ENCODE data around the gene AURKA.

Gene AURKA

GRCh38 chr20:56392132-56392880, at the start of gene AURKA, which contains the start of gene CSTF1:
Gene AURKA, minus strand, starts transcription at chr20:56392215. Its CDS starts 4,018 bp downstream, at chr20:56388197.
Gene CSTF1, plus strand, starts transcription at chr20:56392645. Its CDS starts 2,908 bp downstream, at chr20:56395553.
- intact Hi-C loops (cut with DNase I) = loop anchor here (2.0 to 5.0 kb wide), 2 partner anchors 35 to 76 kb away; partner anchors contain the start of genes FAM210B and RTF2
- peak; percentile 97 to 100 (median 99) for DNase-seq

GRCh38 chr20:56440346-56441007, 48.5 kb upstream of the AURKA start:
- no peak for DNase-seq
- intact Hi-C loops (cut with DNase I) = no loop called here

DNA sequence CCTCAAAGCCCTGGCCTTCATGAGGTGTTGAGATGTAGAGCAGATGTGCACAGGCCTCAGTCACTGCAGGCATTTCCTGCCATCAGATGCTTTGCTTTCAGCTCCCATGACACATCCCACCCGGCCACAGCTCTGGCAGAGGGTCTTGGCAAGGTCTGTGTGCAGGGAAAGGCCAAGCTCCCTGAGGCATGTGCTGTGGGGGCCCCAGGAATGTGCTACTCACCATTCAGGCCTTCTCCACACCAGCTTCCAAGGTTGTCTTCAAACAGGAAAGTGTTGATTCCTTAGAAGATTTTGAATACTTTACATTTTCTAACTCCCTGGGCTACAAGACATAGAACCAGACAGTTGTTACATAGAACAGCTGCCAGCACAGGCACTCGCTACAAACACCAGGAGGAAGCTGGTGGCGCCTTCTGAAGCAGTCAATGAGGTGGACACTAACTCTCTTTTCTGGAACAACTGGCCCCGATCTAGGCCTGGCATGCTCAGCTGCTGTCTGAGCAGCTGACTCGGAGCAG, 47.8 kb upstream of the AURKA start:
- DNase-seq = no peak
- intact Hi-C loops (cut with DNase I) = no loop called here

DNA sequence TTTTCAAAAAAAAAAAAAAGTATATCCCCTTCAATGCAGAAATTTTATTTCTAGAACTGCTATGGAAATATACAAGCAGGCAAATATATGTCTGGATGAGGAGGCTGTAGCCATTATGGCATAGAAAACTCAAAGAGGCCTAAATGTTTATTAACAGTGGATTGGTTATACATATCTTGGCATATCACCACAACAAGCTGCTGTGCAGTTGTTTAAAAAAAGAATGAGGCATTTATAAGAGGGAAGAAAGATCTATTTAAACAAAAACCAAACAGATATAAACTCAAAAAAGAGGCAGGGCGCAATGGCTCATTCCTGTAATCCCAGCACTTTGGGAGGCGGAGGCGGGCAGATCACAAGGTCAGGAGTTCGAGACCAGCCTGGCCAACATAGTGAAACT, 46.3 kb upstream of the AURKA start:
- no peak for DNase-seq
- intact Hi-C loops (cut with DNase I) = no loop called here

- DNase-seq = no peak
- intact Hi-C loops (cut with DNase I) = no loop called here
Measured at GRCh38 chr20:56437196-56437960, 45.4 kb upstream of the AURKA start.

DNA sequence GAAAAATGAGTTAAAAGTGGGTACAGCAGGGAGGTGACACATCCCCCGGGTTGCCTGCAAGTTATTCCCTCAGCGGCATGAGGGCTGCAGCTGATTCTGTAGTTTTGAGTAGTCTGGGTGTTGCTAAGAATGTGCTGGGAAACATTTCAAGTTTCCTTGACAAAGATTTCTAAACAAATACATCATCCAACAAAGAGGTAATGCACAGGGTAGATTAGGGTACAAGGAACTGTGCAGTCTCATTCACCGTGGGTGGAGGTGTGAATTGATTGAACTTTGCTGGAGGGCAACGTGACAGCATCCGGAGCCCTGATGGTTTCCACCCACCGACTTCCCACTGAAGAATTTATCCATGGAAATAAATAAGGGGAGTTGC, 41.9 kb upstream of the AURKA start:
- no peak for DNase-seq
- intact Hi-C loops (cut with DNase I) = no loop called here

GRCh38 chr20:56433221-56433879, 41.3 kb upstream of the AURKA start:
- no peak for DNase-seq
- intact Hi-C loops (cut with DNase I) = no loop called here

GRCh38 chr20:56431471-56431870, 39.5 kb upstream of the AURKA start:
- DNase-seq = no peak
- intact Hi-C loops (cut with DNase I) = no loop called here

DNA sequence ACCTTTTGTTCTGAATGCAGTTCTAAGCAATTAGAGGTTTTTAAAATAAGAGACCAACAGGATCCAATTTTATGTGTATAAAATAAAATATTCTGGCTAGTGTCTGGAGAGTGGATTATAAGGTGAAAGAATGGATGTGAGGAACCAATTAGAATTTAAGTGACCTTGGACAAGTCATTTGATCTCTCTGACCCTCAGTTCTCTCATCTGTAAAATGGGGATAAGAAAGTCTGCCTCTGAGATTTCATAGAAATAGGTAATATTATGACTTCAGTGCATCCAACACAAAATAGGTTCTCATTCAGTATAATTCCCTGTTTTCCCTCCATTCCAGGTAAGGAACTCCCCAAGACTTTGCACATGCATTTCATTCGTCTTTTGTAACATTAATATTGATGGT, 38.9 kb upstream of the AURKA start:
- intact Hi-C loops (cut with DNase I) = no loop called here
- no peak for DNase-seq

DNA sequence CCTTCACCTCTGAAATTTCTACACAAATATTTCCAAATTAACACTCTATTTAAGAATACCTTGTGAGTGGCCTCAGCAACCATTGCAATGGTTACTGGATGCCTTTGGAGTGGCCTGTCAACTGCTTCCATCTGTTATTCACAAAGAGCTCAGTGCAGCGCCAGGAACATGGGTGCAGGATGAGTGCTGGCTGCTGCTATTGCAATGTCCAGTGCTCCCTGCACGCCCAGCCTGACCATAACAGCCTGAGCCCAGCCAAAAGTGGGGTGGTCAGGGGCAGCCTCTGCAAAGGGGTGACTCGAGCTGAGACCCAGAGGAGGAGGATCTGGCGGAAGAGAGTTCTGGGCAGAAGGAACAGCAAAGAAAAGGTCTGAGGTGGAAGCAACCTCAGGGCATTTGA, 38.4 kb upstream of the AURKA start:
- intact Hi-C loops (cut with DNase I) = no loop called here
- DNase-seq = no peak

GRCh38 chr20:56429941-56430340, 37.9 kb upstream of the AURKA start:
- intact Hi-C loops (cut with DNase I) = no loop called here
- DNase-seq = no peak

DNA sequence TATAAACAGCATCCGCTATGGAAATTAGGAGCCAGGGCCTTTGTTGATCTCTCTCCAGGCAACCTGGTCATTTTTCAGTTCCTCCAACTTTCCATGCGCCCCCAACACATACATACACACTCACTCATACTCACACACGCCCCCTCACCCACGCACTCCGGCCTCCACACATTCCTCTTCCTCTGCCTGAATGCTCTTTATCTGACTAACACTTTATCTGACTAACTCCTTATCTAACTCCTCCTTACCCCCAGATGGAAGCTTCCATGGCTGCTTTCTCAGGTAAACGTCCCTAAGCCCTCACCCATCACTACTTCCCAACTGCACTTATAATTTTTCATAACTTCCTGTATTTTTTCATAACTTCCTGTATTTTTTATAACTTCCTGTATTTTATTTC, 37.5 kb upstream of the AURKA start:
- no peak for DNase-seq
- intact Hi-C loops (cut with DNase I) = no loop called here

DNA sequence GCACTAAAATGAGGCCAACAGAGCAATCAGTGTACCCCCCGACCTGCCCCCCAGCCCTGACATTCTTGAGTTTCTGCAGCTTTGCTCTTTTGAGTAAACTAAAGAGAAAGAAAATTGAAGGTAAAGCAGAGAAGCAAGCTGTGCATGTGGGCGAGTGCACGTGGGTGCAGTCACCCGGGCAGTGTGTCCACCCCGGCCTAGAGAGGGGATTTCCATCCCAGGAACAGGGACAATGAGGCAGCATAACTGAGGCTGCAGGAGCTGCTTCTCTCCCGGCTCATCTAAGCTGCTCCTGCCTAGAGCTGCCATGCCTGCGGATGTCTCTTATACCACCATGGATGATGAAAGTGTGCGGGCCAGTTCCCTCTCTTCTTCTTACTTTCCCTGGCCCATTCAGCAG, 36.9 kb upstream of the AURKA start:
- DNase-seq = no peak
- intact Hi-C loops (cut with DNase I) = no loop called here

DNA sequence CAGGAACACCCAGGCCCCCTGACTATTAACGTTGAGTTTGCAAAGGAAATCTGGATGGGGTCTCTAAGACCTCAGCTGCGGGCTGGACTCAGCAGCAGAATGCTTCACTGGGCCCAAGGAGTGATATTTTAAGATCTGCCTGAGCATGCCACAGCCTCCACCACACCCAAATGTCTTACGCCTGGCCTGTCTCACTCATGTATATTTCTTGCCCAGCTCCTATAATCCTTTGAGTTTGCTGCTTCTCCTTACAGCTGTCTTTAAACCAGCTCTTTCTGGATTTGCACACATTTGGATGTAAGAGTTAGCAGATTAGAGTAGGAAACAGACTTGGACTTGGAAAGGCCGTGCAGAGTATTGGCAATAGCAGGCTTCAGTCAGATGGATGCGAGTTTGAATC, 36.4 kb upstream of the AURKA start:
- intact Hi-C loops (cut with DNase I) = no loop called here
- no peak for DNase-seq

DNA sequence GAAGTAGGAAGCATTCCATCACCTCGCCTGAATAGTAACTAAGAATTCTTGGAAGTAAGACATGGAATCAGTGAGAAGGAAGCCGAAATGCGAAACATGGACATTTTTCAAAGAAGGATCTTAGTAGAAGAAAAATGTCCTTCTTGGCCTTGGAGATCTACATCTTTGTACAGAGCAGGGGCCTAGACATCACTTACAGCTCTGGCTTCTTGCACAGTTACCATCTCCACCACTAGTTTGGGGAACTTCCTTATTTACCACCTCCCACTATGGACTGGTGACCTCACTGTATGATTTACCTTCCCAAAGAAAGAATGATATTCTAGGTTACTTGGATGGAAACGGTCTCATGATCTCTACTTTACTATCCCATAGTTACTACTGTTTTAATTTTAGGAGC, 35.8 kb upstream of the AURKA start:
- no peak for DNase-seq
- intact Hi-C loops (cut with DNase I) = no loop called here

- intact Hi-C loops (cut with DNase I) = no loop called here
- no peak for DNase-seq
Measured at GRCh38 chr20:56426926-56427325, 34.9 kb upstream of the AURKA start.

DNA sequence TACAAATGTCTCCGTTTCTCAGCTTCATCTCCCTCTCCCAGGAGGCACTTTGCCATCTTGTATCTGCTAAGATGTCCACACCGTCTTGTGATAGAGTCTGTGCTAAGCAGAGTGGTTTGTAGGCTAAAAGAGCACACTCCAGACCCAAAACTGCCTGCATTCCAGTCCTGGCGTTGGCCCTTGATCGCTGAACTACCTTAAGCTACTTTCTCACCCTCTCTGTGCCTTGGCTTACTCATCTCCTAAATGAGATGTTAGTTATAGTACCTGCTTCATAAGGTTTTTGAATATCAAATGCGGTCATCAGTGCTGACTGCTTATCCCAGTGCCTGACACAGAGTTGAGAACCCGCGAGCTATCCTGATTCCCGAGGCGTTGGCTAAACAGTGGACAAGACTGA, 34.0 kb upstream of the AURKA start:
- intact Hi-C loops (cut with DNase I) = no loop called here
- no peak for DNase-seq

GRCh38 chr20:56424931-56425330, 32.9 kb upstream of the AURKA start:
- no peak for DNase-seq
- intact Hi-C loops (cut with DNase I) = no loop called here

DNA sequence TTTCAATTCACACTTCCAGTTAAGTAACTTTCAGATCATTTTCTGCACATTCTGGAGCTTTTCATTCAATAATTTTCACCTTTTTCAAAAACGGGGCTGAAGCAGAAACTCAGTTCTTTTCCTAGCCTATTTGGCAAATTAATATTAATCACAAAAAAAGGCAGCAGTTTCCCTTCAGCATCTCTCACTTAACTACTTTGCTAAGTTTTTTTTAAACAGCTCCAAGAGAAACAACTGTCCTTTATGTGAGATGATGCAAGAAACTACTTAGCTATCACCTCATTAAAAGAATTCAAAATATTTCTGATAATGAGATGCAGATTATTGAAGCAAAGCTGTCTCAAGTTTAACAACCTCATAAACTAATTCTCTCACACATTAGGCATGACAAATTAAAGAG, 31.9 kb upstream of the AURKA start:
- intact Hi-C loops (cut with DNase I) = no loop called here
- no peak for DNase-seq

DNA sequence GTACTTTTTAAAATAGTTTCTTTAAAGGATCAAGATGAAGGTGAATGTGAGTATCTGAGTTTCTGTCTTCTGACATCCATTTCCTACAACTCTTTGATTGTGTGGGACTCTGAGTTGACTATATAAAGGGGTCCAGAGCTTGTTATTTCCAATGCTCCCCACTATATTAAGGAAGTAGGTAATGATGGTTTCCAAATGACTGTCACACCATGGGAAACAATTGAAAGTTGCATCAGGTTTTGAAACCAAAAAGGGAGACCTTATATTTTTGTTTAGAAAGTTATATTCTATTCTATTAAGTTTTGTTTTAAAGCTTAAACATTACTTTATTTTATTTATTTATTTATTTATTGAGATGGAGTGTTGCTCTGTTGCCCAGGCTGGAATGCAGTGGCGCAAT, 31.2 kb upstream of the AURKA start:
- no peak for DNase-seq
- intact Hi-C loops (cut with DNase I) = no loop called here

DNA sequence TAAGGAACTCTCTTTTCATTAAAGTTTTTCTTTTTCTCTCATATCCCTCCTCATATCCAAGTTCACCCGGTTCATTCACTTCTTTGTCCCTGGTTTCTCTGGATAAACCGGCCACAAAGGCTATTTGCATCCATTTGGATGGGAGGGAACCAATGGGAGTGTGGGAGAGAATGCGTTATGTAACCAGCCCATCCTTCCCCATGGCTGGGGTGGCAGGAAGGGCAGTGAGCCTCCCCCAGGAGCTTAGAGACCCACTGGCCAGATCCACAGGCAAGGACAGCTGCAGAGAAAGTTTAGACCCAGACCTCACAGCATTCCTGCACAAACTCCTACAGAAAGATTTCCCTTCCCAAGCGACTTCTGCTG, 30.8 kb upstream of the AURKA start:
- intact Hi-C loops (cut with DNase I) = no loop called here
- no peak for DNase-seq
